GM12878 (cell line): ENCODE measurements around the gene PLEKHA1. TPM values are rescaled to one million over a fixed set of nuclear protein-coding genes. Genes with fewer than 3 reads are reported as not detected.

ENCODE experiments used
- ATAC-seq: fragments of 200-7000 bp; cut with Tn5 transposase; 3 replicates; pipeline ENCODE4 v1.9.1; 2020; ENCODE audit warnings: mild to moderate bottlenecking, moderate library complexity
- BruUV-seq: library from RNA; stranded (reverse); fragments of 400-500 nt; replicated peaks from 2 replicates; lab custom pipeline; 2021; lab: Mats Ljungman, UMichigan
- CTCF ChIA-PET: fragments of 300-600 bp; sonication (Branson Sonifier 250); formaldehyde crosslinking; extraction: SDS; loops from one replicate; lab custom pipeline; 2021; ENCODE audit warnings: inconsistent platforms; lab: Yijun Ruan, JAX
- POLR2A ChIA-PET: fragments of 350-600 bp; formaldehyde crosslinking; extraction: SDS; loops from one replicate; lab custom pipeline; 2021; ENCODE audit warnings: inconsistent platforms; lab: Charles Lee
- RAD21 ChIA-PET: fragments of 300-600 bp; sonication (Branson Sonifier 250); formaldehyde crosslinking; loops from one replicate; lab custom pipeline; 2023; ENCODE audit warnings: antibody characterized with exemption; ENCODE audit not compliant: unreplicated experiment; lab: Charles Lee
- SMC1A ChIA-PET: fragments of 300-600 bp; sonication (Branson Sonifier 250); formaldehyde crosslinking; loops from one replicate; lab custom pipeline; 2023; ENCODE audit not compliant: unreplicated experiment, uncharacterized antibody; lab: Charles Lee
- DNase-seq: peaks from one replicate; pipeline ENCODE4 v3.0.0-alpha.2; 2011; ENCODE audit warnings: low read depth, low spot score
- FAIRE-seq: peaks from 3 replicates; lab custom pipeline; 2011; peaks lifted over from hg19 to GRCh38; lab: Jason Lieb, UNC
- H2AFZ ChIP-seq: 2 replicates; pipeline ENCODE4 v1.6.0; 2011; ENCODE audit warnings: low read depth, low read length, control low read depth; ENCODE audit not compliant: control insufficient read depth
- H3K27ac ChIP-seq: 2 replicates; pipeline ENCODE4 v1.5.1; 2011; ENCODE audit warnings: control low read depth; ENCODE audit not compliant: control insufficient read depth, insufficient read depth
- H3K27me3 ChIP-seq, 2 experiments: replicated peaks in 1 of 2; 2 replicates each; pipeline versions ENCODE4 v1.6.0 to v1.6.1; 2011; ENCODE audit warnings: low read length in 1 of 2; ENCODE audit not compliant: control insufficient read depth in 2 of 2, insufficient read depth in 2 of 2
- H3K36me3 ChIP-seq, 2 experiments: 2 replicates each; pipeline ENCODE4 v1.5.1; 2011; ENCODE audit warnings: low read length in 1 of 2; ENCODE audit not compliant: control insufficient read depth in 2 of 2, insufficient read depth in 2 of 2
- H3K4me1 ChIP-seq: 2 replicates; pipeline ENCODE4 v1.6.1; 2011; ENCODE audit warnings: mild to moderate bottlenecking, low read length, moderate library complexity, mixed read lengths; ENCODE audit not compliant: control insufficient read depth, insufficient read depth
- H3K4me2 ChIP-seq: 2 replicates; pipeline ENCODE4 v1.6.0; 2011; ENCODE audit warnings: control low read depth; ENCODE audit not compliant: control insufficient read depth, insufficient read depth
- H3K4me3 ChIP-seq: fragments of 200-600 bp; sonication (generic); 2 replicates; pipeline ENCODE4 v1.5.1; 2016
- H3K79me2 ChIP-seq: 2 replicates; pipeline ENCODE4 v1.6.0; 2011; ENCODE audit warnings: low read length; ENCODE audit not compliant: control insufficient read depth, insufficient read depth
- H3K9ac ChIP-seq: 2 replicates; pipeline ENCODE4 v1.8.0; 2011; ENCODE audit warnings: low read length, control low read depth, mixed read lengths; ENCODE audit not compliant: control insufficient read depth, insufficient read depth
- H3K9me3 ChIP-seq: replicated peaks from 3 replicates; pipeline ENCODE4 v1.5.1; 2011; ENCODE audit warnings: mild to moderate bottlenecking, low read length; ENCODE audit not compliant: control insufficient read depth, insufficient read depth
- H4K20me1 ChIP-seq: 2 replicates; pipeline ENCODE4 v1.6.0; 2011; ENCODE audit not compliant: control insufficient read depth, insufficient read depth
- CBFB ChIP-seq: IDR thresholded peaks from 2 replicates; pipeline ENCODE4 v1.6.1; 2016; ENCODE audit warnings: antibody characterized with exemption, low read depth
- CBX5 ChIP-seq: sonication (generic); IDR thresholded peaks from 2 replicates; pipeline ENCODE4 v1.6.1; 2016; ENCODE audit warnings: low read depth, moderate library complexity, mild to moderate bottlenecking, inconsistent platforms
- POU2F2 ChIP-seq: IDR thresholded peaks from 3 replicates; pipeline ENCODE4 v1.6.1; 2011; ENCODE audit warnings: low read depth, mild to moderate bottlenecking, low read length, borderline replicate concordance
- SIN3A ChIP-seq: IDR thresholded peaks from 2 replicates; pipeline ENCODE4 v1.6.1; 2012; ENCODE audit warnings: low read depth, low read length, improper control_type of control experiment
- WRNIP1 ChIP-seq: IDR thresholded peaks from 2 replicates; pipeline ENCODE4 v1.6.1; 2011; ENCODE audit warnings: low read depth, low read length, improper control_type of control experiment, borderline replicate concordance
- WGBS: methylation state at CpG from one replicate; pipeline ENCODE4 v1.1.6; 2016; ENCODE audit warnings: low lambda C conversion rate; ENCODE audit not compliant: insufficient replicate concordance, insufficient coverage; ENCODE audit errors: missing lambda C conversion rate; 5-methylcytosine and 5-hydroxymethylcytosine counted together
- in situ Hi-C: fragments of 300-500 bp; cut with MboI; formaldehyde crosslinking; loops from 9 replicates; pipeline ENCODE4 v1.14.3; 2018; ENCODE audit warnings: mixed read lengths
- intact Hi-C: fragments of 100-400 bp; cut with micrococcal nuclease; formaldehyde crosslinking; loops from one replicate; pipeline ENCODE4 v1.14.2; 2022; ENCODE audit not compliant: unreplicated experiment
- polyA plus RNA-seq, 11 experiments: library from polyadenylated mRNA; depleted of rRNA in 4 of 11; unstranded in 6 of 11; stranded (reverse) in 5 of 11; fragments of >200 nt; fragmentation: Nextera tagmentation in 4 of 11; fragmentation: Illumina TruSeq in 1 of 11; extraction: Ambion mirVana in 4 of 11; extraction: Trizol in 1 of 11; gene quantifications; 1 replicate in 1 of 11; 2 replicates in 10 of 11; pipeline versions ENCODE4 v1.2.1 to v1.2.3, GENCODE V29; 2011 to 2016; ENCODE audit warnings: inconsistent platforms in 2 of 11, missing spikeins in 2 of 11, low read depth in 1 of 11
- total RNA-seq, 4 experiments: library from RNA; depleted of rRNA in 3 of 4; stranded (reverse); fragments of >200 nt in 3 of 4; fragmentation: Illumina TruSeq in 1 of 4; extraction: Trizol in 1 of 4; gene quantifications; 2 replicates each; pipeline versions ENCODE4 v1.2.1 to v1.2.3, GENCODE V29; 2013 to 2021
- TF ChIP-seq, protein P1 (sequence below): fragments of 150-350 bp; IDR thresholded peaks from 2 replicates; pipeline ENCODE4 v1.6.1; 2014; ENCODE audit warnings: mild to moderate bottlenecking, low read depth, low read length
- TF ChIP-seq, protein P2 (sequence below): fragments of 450-650 bp; IDR thresholded peaks from 2 replicates; pipeline ENCODE4 v1.6.1; 2018; ENCODE audit warnings: mild to moderate bottlenecking, low read depth, moderate library complexity; ENCODE audit not compliant: partially characterized antibody
- TF ChIP-seq, protein P3 (sequence below): fragments of 450-650 bp; IDR thresholded peaks from 2 replicates; pipeline ENCODE4 v1.6.1; 2016; ENCODE audit warnings: mild to moderate bottlenecking
- TF ChIP-seq, protein P4 (sequence below): IDR thresholded peaks from 2 replicates; pipeline ENCODE4 v1.6.1; 2012; ENCODE audit warnings: low read depth, low read length, improper control_type of control experiment

The PLEKHA1 gene
- total and polyA plus RNA-seq, 10 of the 15 experiments (the other 5 are each of a cell fraction or from before 2014, with no cell fraction given): 0.15 to 6.0 (median 0.32) TPM

DNA sequence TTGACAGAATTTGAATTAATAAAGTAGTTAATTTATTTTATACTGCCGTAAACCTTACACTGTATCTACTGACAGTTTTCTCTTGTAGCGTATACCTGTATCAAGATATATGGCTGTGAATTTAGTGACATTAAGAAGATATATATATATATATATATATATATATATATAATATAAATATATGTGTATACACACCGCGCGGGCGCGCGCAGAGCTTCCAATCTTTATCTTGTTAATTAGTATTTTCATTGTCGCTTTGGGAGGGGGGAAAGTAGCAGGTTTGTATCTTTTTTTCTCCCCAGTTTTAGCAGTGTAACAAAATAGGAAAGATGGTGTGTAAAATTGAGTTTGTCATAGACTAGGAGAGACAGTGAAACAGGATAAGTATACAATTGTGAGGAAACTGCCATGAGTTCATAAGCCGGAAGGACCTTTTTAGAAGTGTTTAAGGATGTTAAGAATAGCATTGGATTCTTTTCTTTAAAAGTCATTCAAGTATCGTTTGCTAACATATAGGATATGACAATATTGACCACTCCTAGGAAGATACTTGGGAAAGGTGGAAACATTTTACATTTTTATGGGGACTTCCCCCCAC is 2.0 kb downstream of the PLEKHA1 start:
- Histone ChIP-seq H3K4me3 (no peak overlapping the region), H3K27ac (no peak overlapping the region), H3K79me2 (no peaks in the 10 kb centered on the region), H3K4me2 (no peak overlapping the region), H3K9me3 (no peaks in the 10 kb centered on the region; the same call in 1 of the 3 replicates), H3K27me3 (peaks cover 0 to 10% of the 10 kb centered on the region in 2 experiments; a peak in 2 of 4 replicates), H3K36me3 (no peaks in the 10 kb centered on the region), H4K20me1 (no peaks in the 10 kb centered on the region), H3K9ac (no peak overlapping the region), H2AFZ (no peak overlapping the region), H3K4me1 (peaks cover 6% of the 10 kb centered on the region)
- RAD21 ChIA-PET: no interaction called here
- SMC1A ChIA-PET: interaction anchor here (1.6 kb wide), 1 partner anchor 11 kb away, joined by 3 read pairs; no protein-coding TSS in a partner anchor
- TF ChIP-seq, protein P1, sequence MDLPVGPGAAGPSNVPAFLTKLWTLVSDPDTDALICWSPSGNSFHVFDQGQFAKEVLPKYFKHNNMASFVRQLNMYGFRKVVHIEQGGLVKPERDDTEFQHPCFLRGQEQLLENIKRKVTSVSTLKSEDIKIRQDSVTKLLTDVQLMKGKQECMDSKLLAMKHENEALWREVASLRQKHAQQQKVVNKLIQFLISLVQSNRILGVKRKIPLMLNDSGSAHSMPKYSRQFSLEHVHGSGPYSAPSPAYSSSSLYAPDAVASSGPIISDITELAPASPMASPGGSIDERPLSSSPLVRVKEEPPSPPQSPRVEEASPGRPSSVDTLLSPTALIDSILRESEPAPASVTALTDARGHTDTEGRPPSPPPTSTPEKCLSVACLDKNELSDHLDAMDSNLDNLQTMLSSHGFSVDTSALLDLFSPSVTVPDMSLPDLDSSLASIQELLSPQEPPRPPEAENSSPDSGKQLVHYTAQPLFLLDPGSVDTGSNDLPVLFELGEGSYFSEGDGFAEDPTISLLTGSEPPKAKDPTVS: no peak
- no peak for TF ChIP-seq CBFB
- intact Hi-C loops: no loop called here
- no peak for DNase-seq
- BruUV-seq: no TSS peak
- CTCF ChIA-PET: no interaction called here
- no peak for ATAC-seq
- in situ Hi-C loops: no loop called here
- WGBS: 95% methylated on average over 11 of the region's 11 CpGs
- no peak for FAIRE-seq
- POLR2A ChIA-PET: no interaction called here

DNA sequence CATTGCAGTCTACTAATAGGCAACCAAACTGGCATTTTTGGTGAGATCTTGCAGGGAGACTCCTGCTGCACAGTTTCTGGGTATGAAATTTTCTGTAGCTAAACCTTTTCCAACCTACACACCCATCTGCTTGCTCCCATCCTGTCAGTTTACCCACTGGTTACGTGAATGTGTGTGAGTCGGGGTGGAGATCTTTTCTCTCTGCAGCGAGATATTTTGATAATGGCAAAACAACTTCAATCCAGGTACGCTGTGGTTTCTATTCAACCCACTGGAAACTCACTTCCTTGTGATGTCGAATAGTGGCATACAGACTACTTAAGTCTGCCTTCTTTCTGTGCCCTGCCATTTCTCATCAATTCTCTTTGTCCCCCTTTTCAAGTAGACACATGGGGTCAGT is 4.5 kb downstream of the PLEKHA1 start:
- Histone ChIP-seq H3K4me3 (no peak overlapping the region), H3K36me3 (no peaks in the 10 kb centered on the region), H3K27me3 (no peaks in the 10 kb centered on the region; a peak in 1 of 4 replicates), H3K4me1 (peaks cover 6% of the 10 kb centered on the region), H3K9me3 (no peaks in the 10 kb centered on the region; the same call in 2 of the 3 replicates), H4K20me1 (no peaks in the 10 kb centered on the region), H3K9ac (no peak overlapping the region), H3K27ac (no peak overlapping the region), H3K79me2 (no peaks in the 10 kb centered on the region), H3K4me2 (no peak overlapping the region), H2AFZ (no peak overlapping the region)
- no peak for FAIRE-seq
- POLR2A ChIA-PET: no interaction called here
- RAD21 ChIA-PET: no interaction called here
- intact Hi-C loops: no loop called here
- WGBS: 71% methylated on average over 5 of the region's 5 CpGs
- no peak for ATAC-seq
- in situ Hi-C loops: no loop called here
- SMC1A ChIA-PET: interaction anchor here (0.6 to 0.8 kb wide), 2 partner anchors 14 to 55 kb away, joined by 3 read pairs; no protein-coding TSS in a partner anchor
- no peak for DNase-seq
- no TSS peak for BruUV-seq
- CTCF ChIA-PET: interaction anchor here (0.6 to 0.7 kb wide), 2 partner anchors 8 to 11 kb away, joined by 3 read pairs; no protein-coding TSS in a partner anchor
- no peak for TF ChIP-seq SIN3A
- TF ChIP-seq, protein P2, sequence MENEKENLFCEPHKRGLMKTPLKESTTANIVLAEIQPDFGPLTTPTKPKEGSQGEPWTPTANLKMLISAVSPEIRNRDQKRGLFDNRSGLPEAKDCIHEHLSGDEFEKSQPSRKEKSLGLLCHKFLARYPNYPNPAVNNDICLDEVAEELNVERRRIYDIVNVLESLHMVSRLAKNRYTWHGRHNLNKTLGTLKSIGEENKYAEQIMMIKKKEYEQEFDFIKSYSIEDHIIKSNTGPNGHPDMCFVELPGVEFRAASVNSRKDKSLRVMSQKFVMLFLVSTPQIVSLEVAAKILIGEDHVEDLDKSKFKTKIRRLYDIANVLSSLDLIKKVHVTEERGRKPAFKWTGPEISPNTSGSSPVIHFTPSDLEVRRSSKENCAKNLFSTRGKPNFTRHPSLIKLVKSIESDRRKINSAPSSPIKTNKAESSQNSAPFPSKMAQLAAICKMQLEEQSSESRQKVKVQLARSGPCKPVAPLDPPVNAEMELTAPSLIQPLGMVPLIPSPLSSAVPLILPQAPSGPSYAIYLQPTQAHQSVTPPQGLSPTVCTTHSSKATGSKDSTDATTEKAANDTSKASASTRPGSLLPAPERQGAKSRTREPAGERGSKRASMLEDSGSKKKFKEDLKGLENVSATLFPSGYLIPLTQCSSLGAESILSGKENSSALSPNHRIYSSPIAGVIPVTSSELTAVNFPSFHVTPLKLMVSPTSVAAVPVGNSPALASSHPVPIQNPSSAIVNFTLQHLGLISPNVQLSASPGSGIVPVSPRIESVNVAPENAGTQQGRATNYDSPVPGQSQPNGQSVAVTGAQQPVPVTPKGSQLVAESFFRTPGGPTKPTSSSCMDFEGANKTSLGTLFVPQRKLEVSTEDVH: no peak
- no peak for TF ChIP-seq WRNIP1
- no peak for TF ChIP-seq POU2F2
- no peak for TF ChIP-seq CBX5
- TF ChIP-seq, protein P3, sequence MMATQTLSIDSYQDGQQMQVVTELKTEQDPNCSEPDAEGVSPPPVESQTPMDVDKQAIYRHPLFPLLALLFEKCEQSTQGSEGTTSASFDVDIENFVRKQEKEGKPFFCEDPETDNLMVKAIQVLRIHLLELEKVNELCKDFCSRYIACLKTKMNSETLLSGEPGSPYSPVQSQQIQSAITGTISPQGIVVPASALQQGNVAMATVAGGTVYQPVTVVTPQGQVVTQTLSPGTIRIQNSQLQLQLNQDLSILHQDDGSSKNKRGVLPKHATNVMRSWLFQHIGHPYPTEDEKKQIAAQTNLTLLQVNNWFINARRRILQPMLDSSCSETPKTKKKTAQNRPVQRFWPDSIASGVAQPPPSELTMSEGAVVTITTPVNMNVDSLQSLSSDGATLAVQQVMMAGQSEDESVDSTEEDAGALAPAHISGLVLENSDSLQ: no peak
- TF ChIP-seq, protein P4, sequence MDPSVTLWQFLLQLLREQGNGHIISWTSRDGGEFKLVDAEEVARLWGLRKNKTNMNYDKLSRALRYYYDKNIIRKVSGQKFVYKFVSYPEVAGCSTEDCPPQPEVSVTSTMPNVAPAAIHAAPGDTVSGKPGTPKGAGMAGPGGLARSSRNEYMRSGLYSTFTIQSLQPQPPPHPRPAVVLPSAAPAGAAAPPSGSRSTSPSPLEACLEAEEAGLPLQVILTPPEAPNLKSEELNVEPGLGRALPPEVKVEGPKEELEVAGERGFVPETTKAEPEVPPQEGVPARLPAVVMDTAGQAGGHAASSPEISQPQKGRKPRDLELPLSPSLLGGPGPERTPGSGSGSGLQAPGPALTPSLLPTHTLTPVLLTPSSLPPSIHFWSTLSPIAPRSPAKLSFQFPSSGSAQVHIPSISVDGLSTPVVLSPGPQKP: no peak
